DLD1 (cell line): ENCODE measurements around the gene RAPGEF1.

Experiments
- in situ Hi-C: cut with HindIII; loops from 2 replicates; pipeline ENCODE4 v1.10.0; 2017; ENCODE audit warnings: low sequenced_read_pairs

Gene RAPGEF1

DNA sequence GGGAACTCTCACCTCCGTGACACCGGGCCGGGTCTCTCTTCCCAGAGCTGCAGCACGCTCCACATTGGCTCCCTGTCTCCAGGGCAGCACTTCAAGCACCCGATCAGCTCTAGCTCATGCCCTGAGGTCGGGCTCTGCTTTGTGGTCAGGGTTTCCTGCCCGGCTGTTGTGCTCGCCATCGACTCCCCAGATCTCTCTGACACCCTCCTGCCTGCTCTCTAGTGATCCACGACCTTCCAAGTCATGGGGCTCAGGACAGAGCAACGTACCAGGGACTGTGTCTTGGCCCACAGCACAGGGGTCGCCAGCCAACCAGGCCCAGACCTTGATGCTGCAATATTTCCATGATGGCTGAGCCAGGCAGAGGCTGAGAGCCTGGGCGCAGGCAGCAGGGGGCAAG lies 149.4 kb downstream of the RAPGEF1 start:
- in situ Hi-C loops: no loop called here

DNA sequence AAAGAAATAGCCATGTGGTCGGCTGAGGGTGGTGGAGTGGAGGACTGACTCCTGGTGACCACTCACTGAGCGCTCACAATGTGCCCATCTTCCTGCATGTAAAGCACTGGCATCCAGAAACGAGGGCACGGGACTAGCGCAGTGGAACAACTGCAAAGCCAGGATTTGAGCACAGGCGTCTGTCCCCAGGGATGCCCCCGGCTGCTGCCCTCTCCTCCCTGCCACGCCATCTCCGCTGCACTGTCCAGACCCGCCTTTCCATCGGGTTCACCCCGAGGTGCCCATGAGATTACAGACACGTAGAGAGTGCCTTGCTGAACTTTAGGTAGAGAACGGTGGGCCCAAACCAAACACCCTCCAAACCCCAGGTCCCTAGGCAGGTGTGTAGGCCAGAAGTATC lies 149.9 kb downstream of the RAPGEF1 start:
- in situ Hi-C loops: no loop called here

DNA sequence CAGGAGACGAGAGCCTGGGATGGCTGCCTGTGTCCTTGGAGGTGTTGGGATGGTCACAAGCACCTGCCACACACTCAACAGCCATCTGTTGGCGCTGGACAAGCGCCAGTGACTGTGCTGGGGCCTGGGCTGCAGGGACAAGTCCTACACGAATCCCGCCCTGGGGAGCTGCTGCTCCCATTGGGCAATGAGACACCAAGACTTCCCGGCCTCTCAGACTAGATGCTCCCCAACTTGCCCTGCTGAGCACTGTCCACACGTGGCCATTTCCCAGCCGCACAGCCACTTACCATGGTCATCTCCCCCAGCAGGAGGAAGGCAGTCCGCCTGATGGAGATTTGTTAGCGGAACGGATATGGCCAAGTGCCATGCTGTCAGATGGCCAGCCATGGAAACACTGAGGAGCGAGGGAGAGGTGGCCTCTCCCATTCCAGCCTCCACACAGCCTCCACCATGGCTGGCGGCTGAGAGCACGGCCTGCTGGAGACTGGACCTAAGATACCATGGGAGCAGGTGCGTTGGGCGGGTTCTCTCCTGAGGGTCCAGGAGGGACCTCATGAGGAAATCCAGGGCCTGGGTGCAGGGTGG lies 150.7 kb downstream of the RAPGEF1 start:
- in situ Hi-C loops: no loop called here

DNA sequence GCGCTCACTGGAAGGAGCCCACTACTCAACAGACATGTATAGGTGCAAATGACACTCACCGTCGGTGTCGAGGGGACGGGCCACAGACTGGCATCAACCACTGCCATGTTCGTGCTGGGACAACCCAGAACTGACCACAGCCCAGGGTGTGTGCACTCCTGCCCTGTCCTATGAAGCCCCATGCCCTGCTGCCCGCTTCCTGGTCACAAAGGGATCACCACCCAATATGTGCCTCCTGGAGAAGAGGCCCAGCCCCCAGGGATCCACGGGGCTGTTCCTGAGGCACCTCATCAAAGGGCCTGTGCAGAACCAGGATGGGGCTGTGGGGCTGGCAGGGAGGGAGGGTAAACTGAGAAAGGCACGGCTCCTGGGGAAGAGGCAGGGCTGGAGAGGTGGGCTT lies 151.5 kb downstream of the RAPGEF1 start:
- in situ Hi-C loops: no loop called here

DNA sequence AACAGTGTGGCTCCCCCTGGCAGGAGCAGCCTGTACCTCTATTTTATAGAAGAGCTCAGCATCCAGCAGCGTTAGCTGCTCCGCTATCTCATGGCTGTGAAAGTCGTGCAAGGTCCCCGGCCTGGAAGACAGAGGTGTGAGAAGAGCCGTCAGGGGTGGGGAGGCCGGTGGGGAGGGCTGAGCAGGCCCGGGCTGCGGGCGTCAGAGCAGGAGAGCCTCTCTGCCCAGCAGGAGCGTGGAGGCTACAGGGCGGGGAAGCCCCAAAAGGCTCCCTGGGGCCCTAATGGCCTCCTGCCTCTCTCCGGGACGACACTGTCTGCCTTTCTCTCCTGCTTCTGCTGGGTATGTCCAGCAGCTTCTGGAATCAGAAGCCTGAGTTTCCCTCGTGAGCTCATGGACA lies 152.0 kb downstream of the RAPGEF1 start:
- in situ Hi-C loops: no loop called here

DNA sequence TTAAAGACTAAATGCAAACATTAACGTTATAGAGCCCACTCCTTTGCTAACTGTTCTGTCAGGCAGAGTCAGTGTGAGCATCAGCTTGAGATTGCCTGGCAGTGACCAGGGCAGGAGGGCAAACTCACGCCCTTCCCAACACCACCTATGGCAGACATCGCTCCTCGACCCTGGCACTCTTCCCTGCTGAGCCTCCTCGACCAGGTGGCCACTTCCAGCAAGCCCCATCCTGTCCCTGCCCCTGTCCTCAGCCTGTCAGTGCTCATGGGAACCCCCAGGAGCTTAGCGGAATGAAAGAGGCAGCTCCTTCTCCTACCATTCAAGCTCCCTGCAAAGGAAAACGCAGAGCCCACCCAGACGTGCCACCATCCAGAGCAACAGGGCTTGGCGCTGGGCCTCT lies 152.5 kb downstream of the RAPGEF1 start:
- in situ Hi-C loops: no loop called here

DNA sequence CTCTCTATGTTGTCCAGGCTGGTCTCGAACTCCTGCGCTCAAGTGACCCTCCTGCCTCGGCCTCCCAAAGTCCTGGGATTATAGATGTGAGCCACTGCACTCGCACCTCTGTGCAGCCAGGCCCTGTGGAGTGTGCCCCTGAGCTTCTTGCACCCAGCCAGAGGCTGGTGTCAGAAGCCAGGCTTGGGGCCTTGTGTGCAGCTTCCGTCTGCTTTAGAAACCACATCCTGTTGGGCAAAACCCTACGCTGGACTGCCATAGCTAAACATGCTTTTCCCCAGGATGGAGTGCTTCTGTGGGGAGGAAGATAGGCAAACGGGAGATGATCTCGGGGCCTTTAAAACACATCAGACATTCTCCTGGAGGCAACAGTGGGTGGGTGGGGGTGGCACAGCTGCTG lies 154.5 kb downstream of the RAPGEF1 start:
- in situ Hi-C loops: no loop called here

DNA sequence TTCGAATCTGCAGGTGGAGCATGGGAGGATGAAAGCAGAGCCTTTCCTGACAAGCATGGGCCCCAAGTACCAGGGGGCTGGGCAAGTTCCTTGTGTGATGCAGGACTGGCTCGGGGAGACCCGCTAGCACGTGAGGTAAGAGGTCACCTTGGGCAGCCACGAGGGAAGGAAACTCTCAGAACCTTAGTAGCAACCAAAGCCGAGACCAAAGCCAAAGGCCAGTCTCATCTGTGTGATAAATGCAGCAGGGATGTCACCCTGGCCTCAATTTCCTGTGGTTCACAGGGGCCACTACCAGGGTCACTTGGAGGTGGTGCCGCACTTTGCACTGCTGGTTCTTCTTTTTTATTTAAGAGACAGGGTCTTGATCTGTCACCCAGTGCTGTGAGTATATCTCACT lies 155.0 kb downstream of the RAPGEF1 start:
- in situ Hi-C loops: no loop called here

DNA sequence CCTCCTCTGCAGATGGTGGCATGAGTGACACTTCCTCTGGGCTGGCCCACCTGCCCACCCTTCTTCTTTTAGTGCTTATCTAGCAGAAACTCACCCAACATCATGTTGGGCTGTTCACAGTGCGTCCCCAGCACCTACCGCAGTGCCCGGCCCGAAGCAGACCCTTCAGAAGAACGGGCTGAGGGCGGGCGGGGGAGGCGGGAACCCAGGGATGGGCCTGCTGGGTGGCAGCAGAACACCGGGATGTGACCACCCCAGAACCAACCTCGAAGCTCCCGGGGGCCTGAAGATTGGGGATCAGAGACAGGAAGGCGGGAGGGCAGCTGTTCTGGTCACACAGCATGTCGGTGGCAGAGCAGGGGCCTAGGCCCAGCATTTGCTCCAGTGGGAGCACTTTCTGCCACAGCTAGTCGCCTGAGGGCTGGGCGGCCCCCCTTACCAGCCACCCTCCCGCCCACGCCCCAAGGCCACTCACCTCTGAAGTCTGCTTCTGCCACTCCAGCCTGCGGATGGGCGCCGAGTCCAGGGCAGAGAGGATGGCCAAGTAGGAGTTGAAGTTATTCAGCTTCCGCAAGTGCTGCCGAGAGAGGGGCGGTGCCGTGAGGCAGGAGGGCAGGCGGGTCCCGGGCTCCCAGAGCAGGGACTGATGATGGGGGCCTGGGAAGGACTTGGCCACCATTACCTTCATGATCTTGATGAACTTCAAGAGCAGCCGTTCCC lies 155.9 kb downstream of the RAPGEF1 start:
- in situ Hi-C loops: no loop called here

DNA sequence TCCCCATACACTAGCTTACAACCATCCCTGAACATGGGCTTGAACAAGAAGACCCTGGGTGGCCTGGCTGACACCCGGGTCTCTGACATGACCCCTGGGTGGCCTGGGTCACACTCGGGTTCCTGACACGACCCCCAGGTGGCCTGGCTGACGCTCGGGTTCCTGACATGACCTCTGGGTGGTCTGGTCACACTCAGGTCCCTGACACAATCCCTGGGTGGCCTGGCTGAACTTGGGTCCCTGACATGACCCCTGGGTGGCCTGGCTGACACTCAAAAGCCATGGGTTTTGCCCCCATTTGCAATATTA lies 156.6 kb downstream of the RAPGEF1 start:
- in situ Hi-C loops: no loop called here

DNA sequence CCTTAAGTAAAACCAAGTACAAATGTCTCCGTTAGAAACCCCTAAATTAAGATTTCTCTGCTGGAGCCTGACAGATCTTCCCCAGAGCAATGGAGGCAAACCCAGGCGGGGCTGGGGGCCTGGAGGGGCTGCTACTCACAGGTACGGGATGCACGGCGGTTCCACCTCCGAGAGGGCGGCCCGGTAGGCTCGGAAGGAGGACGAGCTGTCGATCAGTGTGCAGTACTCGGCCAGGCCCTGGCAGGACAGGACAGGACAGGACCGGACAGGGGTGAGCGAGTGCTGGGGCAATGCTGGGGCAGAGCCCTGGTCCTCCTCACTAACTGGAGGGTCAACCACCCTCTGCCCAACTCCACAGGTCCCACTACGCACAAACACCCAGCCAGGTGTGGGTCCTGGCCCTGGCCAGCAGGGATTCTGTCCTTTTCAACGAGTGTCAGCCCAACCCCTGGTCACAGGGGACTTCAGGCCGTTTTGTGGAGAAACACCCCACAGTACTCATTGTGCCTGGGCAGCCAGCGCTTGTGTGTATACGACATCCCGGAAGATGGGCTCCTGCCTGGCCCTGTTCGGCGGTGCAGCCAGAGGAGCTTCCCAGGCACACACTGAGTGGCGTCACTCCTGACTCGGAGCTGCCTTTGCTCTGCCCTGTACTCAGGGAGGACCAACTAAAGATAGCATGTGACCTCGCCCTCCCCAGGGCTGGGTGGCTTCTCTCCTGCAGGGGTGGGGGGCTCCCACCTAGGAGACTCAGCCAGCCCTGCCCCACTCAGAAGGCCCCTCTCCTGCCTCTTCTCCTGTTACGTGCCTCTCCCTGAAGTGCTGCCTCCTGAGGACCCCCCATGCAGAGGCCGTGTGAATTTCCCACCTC lies 157.2 kb downstream of the RAPGEF1 start:
- in situ Hi-C loops: no loop called here

DNA sequence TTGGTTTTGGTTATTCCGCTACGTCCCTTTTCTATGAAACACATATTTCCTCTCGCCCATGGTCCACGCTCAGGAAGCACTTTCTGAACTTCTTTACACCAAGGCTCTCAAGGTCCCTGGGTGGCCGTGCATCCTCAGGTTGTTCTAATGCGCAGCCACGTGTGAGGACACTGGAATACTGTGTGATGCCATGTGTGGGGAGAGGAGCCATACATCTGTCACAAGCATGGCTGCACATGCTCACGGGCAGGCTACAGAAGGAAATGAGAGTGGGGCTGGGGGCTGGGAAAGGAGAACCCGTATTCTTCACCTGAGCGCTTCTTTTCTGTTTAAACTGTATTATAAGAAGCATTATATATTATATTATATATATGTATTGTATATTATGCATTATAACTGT lies 157.8 kb downstream of the RAPGEF1 start:
- in situ Hi-C loops: no loop called here

DNA sequence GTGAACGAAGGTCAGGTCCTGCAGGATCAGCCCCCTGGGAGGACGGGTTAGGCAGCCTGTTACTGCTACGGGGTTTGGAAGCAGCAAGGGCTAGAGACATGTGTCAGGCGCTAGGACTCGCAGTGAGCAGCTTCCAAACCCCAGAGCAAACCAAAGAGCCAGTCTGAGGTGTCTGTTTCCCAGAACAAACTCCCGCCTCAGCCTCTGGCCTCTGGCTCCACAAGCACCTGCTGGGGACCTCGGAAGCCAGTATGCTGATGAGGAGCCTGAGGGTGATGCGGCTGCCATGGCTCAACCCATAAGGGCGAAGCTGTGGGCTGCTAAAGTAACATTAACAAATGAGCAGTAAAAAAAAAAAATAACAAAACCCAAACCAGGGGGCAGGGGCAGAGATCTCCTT lies 159.5 kb downstream of the RAPGEF1 start:
- in situ Hi-C loops: no loop called here

DNA sequence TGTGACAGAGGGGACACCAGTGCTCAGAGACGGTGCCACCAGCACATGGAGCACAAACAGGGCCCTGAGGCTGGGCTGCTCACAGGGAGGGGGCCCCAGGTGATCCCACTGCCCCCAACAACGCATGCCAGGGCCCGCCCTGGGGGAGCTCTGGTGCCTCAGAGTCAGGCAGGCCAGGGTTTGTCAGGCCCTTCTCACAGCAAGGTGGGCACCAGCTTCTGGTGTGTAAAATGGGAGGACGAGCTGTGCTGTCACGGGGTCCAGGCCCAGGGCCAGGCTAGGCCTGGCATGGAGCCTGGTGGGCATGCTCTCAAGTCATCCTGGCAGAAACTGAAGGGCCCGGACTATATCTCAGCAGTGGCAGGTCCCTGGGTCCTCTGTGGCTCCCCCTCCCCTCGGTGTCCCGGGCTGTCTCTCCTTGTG lies 160.1 kb downstream of the RAPGEF1 start:
- in situ Hi-C loops: no loop called here

DNA sequence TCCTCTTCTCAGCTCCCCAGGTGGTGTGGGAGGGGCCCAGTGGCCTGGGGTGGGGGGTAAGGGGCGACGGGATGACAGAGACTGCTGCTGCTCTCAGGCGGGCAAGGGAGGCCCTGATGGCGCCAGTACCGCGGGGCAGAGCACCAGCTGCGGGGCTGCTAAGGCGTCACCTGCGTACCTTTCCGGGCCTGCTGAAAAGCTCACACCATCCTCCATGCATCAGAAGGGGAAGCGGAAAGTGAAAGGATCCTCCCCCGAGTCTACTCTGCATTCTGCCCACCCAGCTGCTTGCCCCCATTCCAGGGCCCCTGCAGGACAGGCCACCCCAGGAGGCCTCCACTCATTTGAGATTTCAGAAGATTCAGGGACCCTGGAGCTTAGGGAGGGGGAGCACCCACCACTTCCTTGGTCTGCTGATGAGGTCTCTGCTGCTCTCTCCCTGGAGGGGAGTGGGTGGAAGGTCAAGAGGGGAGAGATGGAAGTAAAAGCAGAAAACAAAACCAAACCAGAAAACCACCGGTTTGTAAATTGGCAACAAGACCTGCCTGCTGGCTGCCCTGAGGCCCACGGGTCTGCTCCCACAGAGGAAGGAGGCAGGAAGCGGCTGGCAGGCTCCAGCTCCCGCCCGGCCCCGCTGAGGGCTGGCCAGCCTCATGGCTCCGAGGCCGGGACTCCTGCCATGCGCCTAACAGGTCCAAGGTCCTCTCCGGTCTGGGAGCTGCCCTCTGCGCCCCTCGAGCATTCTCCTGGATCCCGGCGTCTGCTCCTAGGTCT lies 161.0 kb downstream of the RAPGEF1 start:
- in situ Hi-C loops: no loop called here

DNA sequence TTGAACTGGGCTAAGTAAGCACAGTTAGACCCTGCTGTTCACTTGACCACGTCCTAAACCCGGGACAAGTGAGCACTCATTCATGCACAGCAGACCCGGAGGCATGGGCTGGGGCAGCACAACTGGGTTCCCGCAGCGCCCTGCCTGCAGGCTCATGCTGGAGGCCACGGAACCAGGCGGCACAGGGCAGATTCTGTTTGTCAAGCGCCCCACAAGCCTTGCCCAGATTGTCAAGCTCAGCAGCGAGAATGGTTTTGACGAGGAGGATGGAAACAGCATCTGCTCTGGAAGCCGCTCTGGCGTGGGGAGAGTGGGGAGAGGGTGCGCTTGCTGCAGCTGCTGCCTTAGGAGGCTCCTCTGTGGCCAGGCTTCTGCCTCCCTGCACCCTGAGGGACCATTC lies 161.9 kb downstream of the RAPGEF1 start:
- in situ Hi-C loops: no loop called here

DNA sequence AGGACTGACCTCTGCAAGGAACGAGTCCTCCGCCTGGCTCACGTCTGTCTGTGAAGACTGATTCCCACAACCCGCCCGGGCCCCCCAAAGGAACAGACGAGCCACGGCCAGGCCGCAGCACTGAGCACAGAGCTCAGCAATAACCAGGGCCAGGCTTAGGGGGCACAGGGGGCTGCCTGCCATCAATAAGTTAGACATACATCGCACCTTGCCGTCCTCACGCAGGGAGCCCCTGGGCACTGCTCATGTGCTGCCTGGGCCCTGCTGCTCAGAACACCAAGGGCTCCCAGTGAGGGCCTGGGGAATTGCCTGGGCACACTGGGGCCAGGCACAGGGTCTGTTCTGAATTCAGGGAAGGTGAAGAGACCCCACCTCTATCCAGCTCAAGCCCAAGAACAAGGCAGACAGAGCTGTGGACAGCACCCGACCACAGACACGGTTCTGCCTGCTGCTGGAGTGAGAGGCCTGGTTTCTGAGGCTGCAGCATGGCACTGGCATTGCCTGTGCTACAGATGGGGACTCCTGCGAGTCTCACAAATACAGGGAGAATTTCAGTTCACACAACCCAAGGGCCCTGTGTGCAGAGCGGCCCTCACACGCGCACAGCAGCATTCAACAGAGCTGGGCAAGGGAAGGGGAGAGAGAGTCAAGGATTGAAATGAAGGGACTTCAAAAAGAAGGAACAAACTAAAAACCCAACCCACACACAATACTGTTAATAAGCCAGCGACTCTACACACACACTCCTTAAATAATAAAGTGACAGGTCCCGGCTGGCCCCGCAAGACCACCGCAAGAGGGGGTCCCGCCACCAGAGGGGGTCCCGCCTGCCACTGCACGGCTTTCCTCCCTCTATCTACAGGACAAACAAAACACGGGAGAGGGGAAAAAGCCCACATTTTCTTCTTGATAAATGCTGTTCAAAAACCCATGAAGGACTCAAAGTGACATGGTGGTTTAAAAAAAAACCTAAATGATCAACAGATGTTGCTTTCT lies 162.6 kb downstream of the RAPGEF1 start:
- in situ Hi-C loops: no loop called here

DNA sequence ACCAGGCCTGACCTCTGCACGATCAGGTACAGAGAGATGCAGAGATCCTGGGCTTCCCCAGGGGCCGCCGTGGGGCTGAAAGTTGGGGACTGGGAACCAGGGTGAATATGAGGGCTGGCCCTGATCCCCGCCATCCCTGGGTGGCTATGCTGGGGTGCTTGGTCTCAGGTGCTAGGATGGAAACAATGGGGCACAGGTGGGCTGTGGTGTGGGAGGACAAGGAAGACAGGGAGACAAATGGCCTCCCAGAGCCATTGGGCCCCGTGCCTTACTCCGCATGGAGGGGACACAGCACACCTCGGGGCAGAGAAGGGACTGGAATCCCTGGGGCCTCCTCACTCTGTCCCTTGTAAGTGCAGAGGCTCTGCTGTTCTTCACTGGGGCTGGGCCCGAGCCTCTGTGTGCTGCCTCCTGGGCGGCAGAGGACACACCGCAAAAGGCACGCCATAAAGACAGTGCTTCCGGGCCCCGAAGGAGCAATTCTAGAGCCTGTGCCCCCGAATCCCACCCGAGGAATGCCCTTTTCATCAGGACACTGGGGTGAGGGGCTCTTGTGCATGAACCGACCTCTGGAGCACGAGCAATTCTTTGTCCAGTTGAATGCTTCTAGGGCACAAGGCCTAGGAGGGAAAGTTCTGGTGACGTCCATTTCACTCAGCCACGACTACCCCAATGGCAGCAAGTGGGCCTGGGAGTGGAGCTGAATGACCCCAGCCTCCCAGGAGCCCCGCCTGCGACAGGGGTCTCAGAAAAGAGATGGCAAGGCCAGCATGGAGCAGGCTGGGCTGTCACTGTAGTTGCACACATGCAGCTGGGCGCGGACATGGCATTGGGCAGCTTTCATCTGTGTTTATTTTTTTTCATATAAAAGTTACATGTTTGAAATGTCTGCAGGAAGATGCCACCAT lies 163.7 kb downstream of the RAPGEF1 start:
- in situ Hi-C loops: no loop called here
